Measurements from ENCODE around the gene DPP7. TPM values are rescaled to one million over a fixed set of nuclear protein-coding genes. Genes with fewer than 3 reads are reported as not detected.
A peak's percentile ranks its signal among the peaks of the same experiment; 100 is the strongest.

Gene DPP7
- total RNA-seq, 1 donor from 2014 or later: 152 TPM

- Histone ChIP-seq H3K27me3 (no peaks in the 10 kb centered on the region), H3K27ac (no peak overlapping the region), H3K4me3 (no peak overlapping the region), H3K4me1 (peaks cover 20% of the 10 kb centered on the region), H3K9me3 (no peaks in the 10 kb centered on the region), H3K36me3 (no peaks in the 10 kb centered on the region)
- TF ChIP-seq POLR2AphosphoS5 (IDR thresholded peaks at IDR 0.05; ENCODE audit: insufficient read depth in 1 of 2, low read depth in 1 of 2) (no peak), POLR2A (IDR thresholded peaks at IDR 0.05) (no peak), CTCF (IDR thresholded peaks at IDR 0.05) (no peak)
- no peak for DNase-seq (ENCODE audit: extremely low spot score in 2 of 2)
- intact Hi-C loops (cut with DNase I): no loop called here
Measured at GRCh38 chr9:137068539-137069507, 45.7 kb downstream of the DPP7 start.

- intact Hi-C loops (cut with DNase I): no loop called here
- H3K9me3 ChIP-seq: no peaks in the 10 kb centered on the region
- peaks cover 22% of the 10 kb centered on the region for H3K4me1 ChIP-seq
Measured at GRCh38 chr9:137067860-137068538, 46.5 kb downstream of the DPP7 start.

GRCh38 chr9:137066096-137066861 lies 48.3 kb downstream of the DPP7 start:
- Histone ChIP-seq H3K4me3 (no peak overlapping the region), H3K27me3 (no peaks in the 10 kb centered on the region), H3K27ac (no peak overlapping the region), H3K4me1 (peaks cover 21% of the 10 kb centered on the region), H3K36me3 (no peaks in the 10 kb centered on the region), H3K9me3 (no peaks in the 10 kb centered on the region)
- no peak for DNase-seq (ENCODE audit: extremely low spot score in 2 of 2)
- intact Hi-C loops (cut with DNase I): no loop called here
- no peak for TF ChIP-seq CTCF (IDR thresholded peaks at IDR 0.05)
- no peak for TF ChIP-seq POLR2A (IDR thresholded peaks at IDR 0.05)
- no peak for TF ChIP-seq POLR2AphosphoS5 (IDR thresholded peaks at IDR 0.05; ENCODE audit: insufficient read depth in 1 of 2, low read depth in 1 of 2)

More at GRCh38 chr9:137067860-137068538, 46.5 kb downstream of the DPP7 start:
- DNase-seq (ENCODE audit: extremely low spot score in 2 of 2): no peak
- no peaks in the 10 kb centered on the region for H3K27me3 ChIP-seq
- H3K27ac ChIP-seq: no peak overlapping the region
- no peaks in the 10 kb centered on the region for H3K36me3 ChIP-seq
- peak; percentile 63 to 76 (median 73) for TF ChIP-seq CTCF (IDR thresholded peaks at IDR 0.05)
- no peak for TF ChIP-seq POLR2A (IDR thresholded peaks at IDR 0.05)
- H3K4me3 ChIP-seq: no peak overlapping the region

- no peaks in the 10 kb centered on the region for H3K36me3 ChIP-seq
- no peak for DNase-seq (ENCODE audit: extremely low spot score in 2 of 2)
- H3K27me3 ChIP-seq: no peaks in the 10 kb centered on the region
- H3K4me3 ChIP-seq: no peak overlapping the region
- H3K9me3 ChIP-seq: no peaks in the 10 kb centered on the region
- intact Hi-C loops (cut with DNase I): no loop called here
- TF ChIP-seq POLR2A (IDR thresholded peaks at IDR 0.05): no peak
- no peak for TF ChIP-seq CTCF (IDR thresholded peaks at IDR 0.05)
- no peak for TF ChIP-seq POLR2AphosphoS5 (IDR thresholded peaks at IDR 0.05; ENCODE audit: insufficient read depth in 1 of 2, low read depth in 1 of 2)
- H3K27ac ChIP-seq: no peak overlapping the region
- H3K4me1 ChIP-seq: peaks cover 14% of the 10 kb centered on the region
Measured at GRCh38 chr9:137065336-137065967, 49.1 kb downstream of the DPP7 start.

Measured in vagina (tissue), 2 donors.